Endothelial cell of umbilical vein (primary cell): ENCODE data around the gene SH3PXD2A.

Source experiments
- CTCF ChIP-seq, 2 donors: IDR thresholded peaks; 1 replicate in 1 of 2; 2 replicates in 1 of 2; pipeline ENCODE4 v1.5.1; 2011; ENCODE audit warnings: low read length in 2 of 2, mild to moderate bottlenecking in 2 of 2, moderate library complexity in 2 of 2, control low read depth in 1 of 2, inconsistent platforms in 1 of 2, low read depth in 1 of 2; ENCODE audit not compliant: insufficient read depth in 1 of 2; ENCODE audit errors: extremely low read depth in 1 of 2
- EZH2 ChIP-seq: IDR thresholded peaks from 2 replicates; pipeline ENCODE4 v1.6.1; 2012; ENCODE audit warnings: borderline replicate concordance, low read depth, mild to moderate bottlenecking, moderate library complexity, low read length, inconsistent platforms; ENCODE audit not compliant: severe bottlenecking
- FOS ChIP-seq: IDR thresholded peaks from 2 replicates; pipeline ENCODE4 v1.6.1; 2011; ENCODE audit warnings: mild to moderate bottlenecking, low read length, moderate library complexity, borderline replicate concordance; ENCODE audit not compliant: insufficient read depth
- GATA2 ChIP-seq: IDR thresholded peaks from 2 replicates; pipeline ENCODE4 v1.7.0; 2011; ENCODE audit warnings: low read depth, mild to moderate bottlenecking, moderate library complexity, mixed read lengths, low read length; ENCODE audit not compliant: insufficient read length, insufficient read depth
- JUN ChIP-seq: IDR thresholded peaks from 2 replicates; pipeline ENCODE4 v1.6.1; 2011; ENCODE audit warnings: borderline replicate concordance, low read depth; ENCODE audit not compliant: insufficient read length, insufficient read depth
- MYC ChIP-seq: IDR thresholded peaks from one replicate; pipeline ENCODE4 v1.6.1; 2011; ENCODE audit warnings: mild to moderate bottlenecking, low read depth, low read length
- POLR2A ChIP-seq: IDR thresholded peaks from 2 replicates; pipeline ENCODE4 v1.6.1; 2012; ENCODE audit warnings: low read depth, mild to moderate bottlenecking, control low read depth, low read length
- POLR2AphosphoS5 ChIP-seq: IDR thresholded peaks from 2 replicates; pipeline ENCODE4 v1.6.1; 2012; ENCODE audit warnings: low read depth, mild to moderate bottlenecking, control low read depth, low read length, moderate library complexity; ENCODE audit not compliant: insufficient read depth
- TF ChIP-seq, protein P1 (sequence below): IDR thresholded peaks from 2 replicates; pipeline ENCODE4 v1.6.1; 2011; ENCODE audit not compliant: insufficient read depth, insufficient read length

DNA sequence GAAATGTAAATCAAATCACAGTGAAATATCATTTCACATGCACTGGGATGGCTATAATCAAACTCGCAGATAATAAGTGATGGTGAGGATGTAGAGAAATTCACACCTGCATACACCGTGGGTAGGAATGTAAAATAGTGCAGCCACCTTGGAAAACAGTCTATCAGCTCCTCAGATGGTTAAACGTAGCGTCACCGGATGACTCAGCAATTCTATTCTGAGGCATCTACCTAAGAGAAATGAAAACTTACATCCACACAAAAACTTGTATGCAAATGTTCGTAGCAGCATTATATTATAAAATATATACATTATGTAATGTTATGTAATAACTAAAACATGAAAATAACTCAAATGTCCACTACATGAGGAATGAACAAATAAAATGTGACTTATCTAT lies 38.9 kb downstream of the SH3PXD2A start:
- TF ChIP-seq GATA2 (no peak), CTCF (IDR thresholded peaks at IDR 0.05; ENCODE audit: extremely low read depth in 1 of 2, insufficient read depth in 1 of 2, low read depth in 1 of 2, low read length in 2 of 2) (no peak), JUN (no peak), POLR2AphosphoS5 (no peak), POLR2A (no peak), EZH2 (no peak), FOS (no peak), MYC (no peak)
- TF ChIP-seq, protein P1, sequence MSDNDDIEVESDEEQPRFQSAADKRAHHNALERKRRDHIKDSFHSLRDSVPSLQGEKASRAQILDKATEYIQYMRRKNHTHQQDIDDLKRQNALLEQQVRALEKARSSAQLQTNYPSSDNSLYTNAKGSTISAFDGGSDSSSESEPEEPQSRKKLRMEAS = no peak
